Activated CD4-positive, CD25-positive, alpha-beta regulatory T cell treated with anti-CD3 and anti-CD28 coated beads, Interleukin-2, amount 50 U/mL, for 16 hours (primary cell): ENCODE measurements around the gene ART3.
"Not testable (repeated sequence)": the region's sequence is repeated elsewhere in the genome, so short reads cannot be mapped to it uniquely, and the experiment has no call there.

ENCODE experiments used
- DNase-seq: peaks from one replicate; pipeline ENCODE4 v3.0.0-alpha.2; 2020; ENCODE audit warnings: low read depth, low spot score

Gene ART3, protein sequence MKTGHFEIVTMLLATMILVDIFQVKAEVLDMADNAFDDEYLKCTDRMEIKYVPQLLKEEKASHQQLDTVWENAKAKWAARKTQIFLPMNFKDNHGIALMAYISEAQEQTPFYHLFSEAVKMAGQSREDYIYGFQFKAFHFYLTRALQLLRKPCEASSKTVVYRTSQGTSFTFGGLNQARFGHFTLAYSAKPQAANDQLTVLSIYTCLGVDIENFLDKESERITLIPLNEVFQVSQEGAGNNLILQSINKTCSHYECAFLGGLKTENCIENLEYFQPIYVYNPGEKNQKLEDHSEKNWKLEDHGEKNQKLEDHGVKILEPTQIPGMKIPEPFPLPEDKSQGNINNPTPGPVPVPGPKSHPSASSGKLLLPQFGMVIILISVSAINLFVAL

DNA sequence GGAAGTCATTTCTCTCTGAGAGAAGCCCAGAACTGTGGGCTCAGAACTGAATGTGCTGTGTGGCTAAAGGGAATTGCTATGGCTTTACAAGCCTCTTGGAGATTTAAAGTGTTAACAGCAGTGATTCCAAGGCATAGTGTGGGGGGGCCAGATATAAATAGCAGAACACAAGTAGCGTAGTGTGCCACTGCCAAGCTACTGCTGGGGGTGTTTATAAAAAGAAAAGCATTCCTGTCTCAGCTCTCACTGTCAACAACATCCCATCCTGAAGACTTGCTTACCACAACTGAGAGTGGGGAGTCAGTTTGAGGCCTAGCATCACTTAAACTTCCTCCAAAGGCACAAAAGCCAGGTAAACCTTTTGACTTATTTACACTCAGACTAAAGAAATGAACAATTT lies at the start of gene ART3:
Gene ART3, plus strand, starts transcription at position 242 of the 400 bp plus-strand sequence. CDS start 1,181 bp downstream, outside the sequence.
- no peak for DNase-seq

DNA sequence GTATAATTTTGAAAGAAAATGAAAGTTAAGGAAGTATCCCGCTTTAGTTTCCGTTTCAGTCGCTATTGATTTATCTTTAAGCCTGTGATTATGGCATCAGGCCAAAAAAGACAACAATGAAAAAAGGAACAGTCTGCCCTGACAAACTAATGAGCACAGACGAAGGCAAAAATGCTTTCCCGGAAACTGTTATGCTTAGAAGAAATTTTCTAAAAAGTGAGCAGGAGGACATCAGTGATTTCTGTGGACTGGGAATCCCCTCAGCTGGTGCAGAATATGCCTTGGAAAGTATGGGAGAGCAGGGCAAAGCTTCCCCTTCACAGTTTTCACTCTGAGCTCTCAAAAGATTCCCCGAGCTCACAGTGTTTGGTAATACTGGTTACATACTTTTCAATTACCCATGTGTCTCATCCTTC lies 46.2 kb upstream of the ART3 start:
- no peak for DNase-seq

DNA sequence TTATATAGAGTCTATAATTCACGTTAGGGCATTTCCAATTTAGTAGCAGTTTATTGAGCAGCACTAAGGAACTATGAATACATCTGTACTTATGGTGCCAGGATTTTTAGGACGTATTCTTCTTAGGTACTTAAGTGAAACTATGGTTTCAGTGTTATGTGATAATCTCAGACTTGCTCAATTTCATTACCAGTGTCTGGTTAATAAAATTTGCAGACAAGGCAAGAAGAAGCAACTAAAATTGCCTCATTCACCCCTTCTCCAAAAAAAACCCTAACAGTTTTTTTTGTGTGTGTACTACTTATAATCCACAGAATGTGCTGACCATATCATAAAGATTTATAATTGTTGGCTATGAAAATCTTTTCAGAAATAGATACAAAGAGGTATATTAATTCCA lies 45.2 kb upstream of the ART3 start:
- no peak for DNase-seq

DNA sequence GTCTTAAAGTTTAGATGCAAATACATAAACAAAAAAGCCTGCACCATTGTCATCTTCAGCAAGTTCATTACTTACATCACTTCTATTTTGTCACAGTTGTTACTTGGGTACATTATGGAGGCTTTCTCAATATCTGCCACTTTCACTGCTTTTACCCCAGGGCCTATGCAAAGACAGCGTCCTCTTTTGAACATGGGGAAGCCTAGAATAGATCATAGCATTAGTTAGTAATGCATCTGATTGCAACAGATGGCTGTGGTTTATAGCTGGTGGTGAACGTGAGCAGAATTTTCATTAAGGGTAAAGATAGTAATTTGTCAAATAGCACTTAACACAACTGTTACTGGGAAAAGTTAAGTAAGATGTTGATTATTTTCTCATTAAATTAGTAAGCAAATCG lies 39.4 kb upstream of the ART3 start:
- no peak for DNase-seq

DNA sequence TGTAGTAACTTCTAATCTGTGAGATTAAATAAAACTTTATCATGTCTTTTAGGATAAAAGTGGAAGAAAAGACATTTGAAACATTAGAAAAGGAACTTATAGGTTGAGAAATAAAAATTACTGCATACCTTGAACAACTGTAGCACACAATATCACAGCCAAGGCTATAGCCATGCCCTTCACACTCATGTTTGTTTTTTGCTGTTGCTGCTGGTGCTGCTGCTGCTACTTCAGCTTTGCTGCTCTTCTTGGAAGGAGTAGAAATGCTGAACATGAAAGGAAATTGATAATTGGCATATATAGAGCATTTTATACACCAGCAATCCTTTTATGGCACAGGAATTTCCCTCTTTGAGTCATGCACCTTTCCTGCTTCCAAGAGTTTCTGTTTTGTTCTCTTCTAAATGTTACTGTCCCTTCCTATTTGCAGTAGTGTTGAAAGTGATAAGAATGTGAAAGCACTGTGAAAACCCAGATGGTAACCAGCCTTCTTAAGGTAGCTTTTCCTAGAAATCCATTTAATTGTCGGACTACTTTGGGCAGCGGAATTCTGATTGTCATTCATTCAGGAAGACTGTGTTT lies 38.6 kb upstream of the ART3 start, which contains the start of gene CXCL11:
Gene CXCL11, minus strand, starts transcription at position 272 of the 582 bp plus-strand sequence. Its CDS starts 83 bp downstream, at position 189.
- DNase-seq, result no peak

DNA sequence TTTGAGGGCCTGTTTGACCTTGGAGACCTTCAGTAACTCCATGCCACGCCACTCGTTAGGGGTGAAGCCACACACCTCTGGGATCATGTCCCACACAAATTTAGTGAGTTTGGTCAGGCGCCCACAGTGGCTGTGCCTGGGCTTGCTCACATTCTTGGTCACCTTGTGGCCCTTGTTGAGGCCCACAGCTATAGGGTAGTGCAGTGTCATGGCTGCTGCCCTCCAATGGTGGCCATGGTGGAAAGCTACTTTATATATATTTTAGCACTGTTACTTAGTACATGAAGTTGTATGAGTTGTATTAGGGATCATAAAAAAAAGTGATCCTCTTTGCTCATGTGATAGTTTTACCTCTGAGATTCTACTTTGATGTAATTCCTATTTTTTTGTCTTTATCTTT lies 37.7 kb upstream of the ART3 start:
- DNase-seq, result no peak

DNA sequence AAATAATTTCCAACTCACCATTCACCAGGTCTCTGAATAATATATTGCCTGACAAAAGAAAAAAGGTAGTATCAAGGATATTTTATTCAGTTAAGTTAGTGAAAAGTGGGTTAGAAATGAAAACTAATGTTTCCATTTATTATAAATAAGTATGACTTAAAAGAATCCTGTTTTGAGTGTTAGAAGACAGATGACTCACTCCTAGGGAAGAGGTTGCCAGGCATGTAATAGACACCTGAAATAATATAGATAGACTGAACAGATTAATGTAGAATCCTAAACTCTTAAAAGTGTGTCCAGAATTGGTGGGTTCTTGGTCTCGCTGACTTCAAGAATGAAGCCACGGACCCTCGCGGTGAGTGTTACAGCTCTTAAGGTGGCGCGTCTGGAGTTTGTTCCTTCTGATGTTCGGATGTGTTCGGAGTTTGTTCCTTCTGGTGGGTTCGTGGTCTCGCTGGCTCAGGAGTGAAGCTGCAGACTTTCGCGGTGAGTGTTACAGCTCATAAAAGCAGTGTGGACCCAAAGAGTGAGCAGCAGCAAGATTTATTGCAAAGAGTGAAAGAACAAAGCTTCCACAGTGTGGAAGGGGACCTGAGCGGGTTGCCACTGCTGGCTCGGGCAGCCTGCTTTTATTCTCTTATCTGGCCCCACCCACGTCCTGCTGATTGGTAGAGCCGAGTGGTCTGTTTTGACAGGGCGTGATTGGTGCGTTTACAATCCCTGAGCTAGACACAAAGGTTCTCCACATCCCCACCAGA lies 32.1 kb upstream of the ART3 start:
- DNase-seq, result not testable (repeated sequence)

DNA sequence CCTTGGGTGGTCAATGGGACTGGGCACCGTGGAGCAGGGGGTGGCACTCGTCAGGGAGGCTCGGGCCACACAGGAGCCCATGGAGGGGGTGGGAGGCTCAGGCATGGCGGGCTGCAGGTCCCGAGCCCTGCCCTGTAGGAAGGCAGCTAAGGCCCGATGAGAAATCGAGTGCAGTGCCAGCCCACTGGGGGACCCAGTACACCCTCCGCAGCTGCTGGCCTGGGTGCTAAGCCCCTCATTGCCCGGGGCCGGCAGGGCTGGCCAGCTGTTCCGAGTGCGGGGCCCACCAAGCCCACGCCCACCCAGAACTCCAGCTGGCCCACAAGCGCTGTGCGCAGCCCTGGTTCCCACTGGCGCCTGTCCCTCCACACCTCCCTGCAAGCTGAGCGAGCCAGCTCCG lies 31.2 kb upstream of the ART3 start:
- DNase-seq, result not testable (repeated sequence)

DNA sequence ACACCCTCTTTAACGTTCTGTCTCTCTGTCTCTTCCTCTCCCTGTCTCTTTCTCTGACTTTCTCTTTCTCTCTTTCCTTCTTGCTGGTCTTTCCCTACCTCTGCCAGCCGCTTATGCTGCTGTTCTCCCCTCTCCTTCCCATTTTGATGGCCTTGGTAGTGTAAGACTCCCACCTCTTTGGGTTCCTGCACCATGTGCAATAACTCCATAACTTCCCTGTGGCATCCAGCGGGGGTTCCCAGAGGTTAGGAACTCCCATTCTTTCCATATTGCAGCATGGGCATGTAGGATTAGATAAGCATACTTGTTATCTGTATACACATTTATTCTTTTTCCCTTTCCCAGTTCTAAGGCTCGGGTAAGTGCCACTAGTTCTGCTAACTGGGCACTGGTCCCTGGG lies 29.8 kb upstream of the ART3 start:
- DNase-seq, result not testable (repeated sequence)

DNA sequence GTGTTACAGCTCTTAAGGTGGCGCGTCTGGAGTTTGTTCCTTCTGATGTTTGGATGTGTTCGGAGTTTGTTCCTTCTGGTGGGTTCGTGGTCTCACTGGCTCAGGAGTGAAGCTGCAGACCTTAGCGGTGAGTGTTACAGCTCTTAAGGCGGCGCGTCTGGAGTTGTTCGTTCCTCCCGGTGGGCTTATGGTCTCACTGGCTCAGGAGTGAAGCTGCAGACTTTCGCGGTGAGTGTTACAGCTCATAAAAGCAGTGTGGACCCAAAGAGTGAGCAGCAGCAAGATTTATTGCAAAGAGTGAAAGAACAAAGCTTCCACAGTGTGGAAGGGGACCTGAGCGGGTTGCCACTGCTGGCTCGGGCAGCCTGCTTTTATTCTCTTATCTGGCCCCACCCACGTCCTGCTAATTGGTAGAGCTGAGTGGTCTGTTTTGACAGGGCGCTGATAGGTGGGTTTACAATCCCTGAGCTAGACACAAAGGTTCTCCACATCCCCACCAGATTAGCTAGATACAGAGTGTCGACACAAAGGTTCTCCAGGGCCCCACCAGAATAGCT lies 24.6 kb upstream of the ART3 start:
- DNase-seq, result not testable (repeated sequence)

DNA sequence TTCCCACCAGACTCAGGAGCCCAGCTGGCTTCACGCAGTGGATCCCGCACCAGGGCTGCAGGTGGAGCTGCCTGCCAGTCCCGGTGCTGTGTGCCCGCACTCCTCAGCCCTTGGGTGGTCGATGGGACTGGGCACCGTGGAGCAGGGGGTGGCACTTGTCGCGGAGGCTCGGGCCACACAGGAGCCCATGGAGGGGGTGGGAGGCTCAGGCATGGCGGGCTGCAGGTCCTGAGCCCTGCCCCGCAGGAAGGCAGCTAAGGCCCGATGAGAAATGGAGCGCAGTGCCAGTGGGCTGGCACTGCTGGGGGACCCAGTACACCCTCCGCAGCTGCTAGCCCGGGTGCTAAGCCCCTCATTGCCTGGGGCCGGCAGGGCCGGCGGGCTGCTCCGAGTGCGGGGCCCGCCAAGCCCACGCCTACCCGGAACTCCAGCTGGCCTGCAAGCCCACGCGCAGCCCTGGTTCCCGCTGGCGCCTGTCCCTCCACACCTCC lies 23.9 kb upstream of the ART3 start:
- not testable (repeated sequence) for DNase-seq

DNA sequence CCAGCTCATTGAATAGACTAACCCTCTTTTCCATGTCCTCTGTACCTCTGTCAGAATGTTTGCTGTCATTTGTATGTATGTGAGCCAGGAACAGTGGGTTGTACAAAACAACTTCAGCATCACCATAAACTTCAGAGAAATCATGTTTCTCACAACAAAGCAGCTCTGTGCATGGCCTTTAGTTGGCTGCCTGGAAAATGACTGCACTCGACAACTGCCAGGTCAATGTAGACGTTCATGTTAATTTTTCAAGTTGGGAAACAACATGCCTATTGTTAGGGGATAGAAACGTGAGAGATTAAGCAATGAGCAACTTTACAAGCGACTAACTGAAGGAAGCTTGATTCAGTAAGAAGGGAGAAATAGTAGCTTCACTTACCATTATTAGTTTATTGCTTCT lies 20.8 kb upstream of the ART3 start:
- DNase-seq, result no peak

DNA sequence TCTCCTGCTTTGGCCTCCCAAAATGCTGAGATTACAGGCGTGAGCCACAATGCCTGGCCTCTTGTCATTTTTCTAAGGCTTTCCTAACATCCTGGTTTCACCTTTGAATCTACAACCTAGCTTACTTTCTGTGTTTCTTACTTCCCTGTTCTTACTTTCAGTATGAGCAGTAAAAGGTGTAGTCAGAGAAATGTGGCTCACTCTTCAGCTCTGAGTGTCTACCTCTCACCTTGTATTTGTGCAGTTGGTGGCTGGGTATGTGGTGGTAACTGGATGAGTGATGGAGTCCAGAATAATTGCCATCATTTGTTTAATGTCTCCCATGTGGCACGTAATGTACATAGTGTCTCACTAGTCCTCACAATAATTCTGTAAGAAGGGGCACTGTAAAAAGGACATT lies 19.5 kb upstream of the ART3 start:
- no peak for DNase-seq

DNA sequence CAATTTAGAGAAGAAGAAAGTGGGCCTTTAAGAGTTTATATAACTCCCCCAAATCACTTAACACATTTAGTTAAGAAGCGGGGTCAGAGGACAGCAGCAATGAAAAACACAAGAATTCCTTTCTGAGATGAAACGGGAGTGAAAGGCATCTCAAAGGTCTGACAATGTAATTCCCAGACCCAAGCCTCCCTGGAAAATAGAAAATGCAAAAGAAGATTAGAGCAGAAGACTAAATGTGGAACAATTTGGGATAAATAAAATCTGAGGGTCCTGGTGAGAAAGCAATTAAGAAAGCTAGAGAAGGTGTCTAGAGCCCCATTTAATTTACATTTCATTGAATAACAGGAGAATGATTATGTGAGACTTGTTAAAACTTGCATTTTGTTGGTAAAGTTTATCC lies 19.1 kb upstream of the ART3 start:
- no peak for DNase-seq

DNA sequence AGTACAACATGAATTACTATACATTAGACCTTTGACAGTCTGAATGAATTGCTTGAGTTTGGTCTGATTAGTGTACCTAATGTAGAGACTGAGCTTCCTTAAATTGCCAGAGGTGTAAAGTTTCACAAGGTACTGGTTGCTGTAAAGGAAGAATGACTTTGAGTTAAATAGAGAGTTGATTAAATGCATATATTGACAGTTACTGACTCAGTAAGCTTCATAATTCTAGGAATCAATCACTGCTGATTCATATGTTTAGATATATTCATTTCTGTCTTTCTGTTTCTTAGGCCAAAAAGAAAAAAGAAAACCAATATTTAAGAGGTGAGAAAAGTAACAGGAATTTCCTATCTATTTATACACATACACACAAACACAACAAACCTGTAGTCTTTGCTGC lies 16.2 kb upstream of the ART3 start:
- no peak for DNase-seq

DNA sequence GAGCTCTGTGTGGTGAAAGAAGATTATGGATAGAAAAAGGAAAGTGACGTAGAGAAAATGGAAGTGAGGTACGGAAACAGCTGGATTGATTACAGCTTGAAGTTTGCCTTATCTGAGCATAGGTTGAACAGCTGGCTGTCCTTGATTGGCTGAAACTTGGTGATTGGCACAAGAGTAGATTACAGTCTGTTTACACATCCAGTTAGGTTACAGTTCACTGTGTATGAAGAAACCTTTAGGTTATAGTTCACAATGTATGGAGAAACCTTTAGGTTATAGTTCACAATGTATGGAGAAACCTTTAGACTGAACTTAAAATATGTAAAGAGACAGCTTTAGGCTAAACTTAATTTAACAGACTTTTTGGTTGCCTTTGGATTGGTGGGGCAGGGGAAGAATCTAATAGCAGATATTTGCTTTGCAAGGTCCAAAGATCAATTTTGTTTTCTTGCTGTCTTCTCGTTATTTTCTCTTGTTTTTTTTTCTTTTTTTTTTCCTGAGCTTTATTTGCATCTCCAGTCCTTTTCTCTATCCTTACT lies 15.6 kb upstream of the ART3 start:
- no peak for DNase-seq

DNA sequence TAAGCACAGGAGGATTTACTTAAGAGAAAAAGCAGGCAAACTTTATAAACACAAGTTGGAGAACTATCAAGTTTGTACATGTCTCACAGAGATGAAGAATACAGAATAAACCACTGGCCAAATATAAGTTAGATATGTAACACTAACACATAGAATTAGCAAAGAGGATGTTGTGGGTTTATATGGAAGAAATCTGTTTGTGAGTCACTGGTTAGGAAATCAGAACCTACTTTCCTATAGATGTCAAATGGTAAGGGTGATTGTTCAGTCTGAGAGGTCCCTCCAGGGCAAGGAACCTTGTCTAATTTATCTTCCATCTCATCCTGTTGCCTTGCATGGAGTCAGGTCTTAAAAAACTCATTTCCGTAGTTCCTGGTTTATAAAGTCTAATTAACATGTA lies 14.8 kb upstream of the ART3 start:
- no peak for DNase-seq

DNA sequence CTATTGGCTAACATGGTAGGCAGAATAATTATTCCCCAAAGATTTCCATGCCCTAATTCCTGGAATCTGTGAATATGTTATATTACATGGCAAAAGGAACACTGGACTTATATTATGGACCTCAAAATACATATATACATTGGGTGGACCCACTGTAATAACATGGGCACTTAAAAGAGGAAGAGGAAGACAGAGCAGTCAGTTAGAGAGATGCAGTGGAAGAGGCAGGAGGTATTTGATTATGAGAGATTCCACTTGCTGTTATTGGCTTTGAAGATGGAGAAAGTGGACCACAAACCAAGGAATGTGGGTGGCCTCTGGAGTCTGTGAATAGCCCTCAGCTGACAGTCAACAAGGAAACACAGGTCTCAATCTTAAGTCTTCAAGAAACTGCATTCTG lies 14.0 kb upstream of the ART3 start:
- no peak for DNase-seq

DNA sequence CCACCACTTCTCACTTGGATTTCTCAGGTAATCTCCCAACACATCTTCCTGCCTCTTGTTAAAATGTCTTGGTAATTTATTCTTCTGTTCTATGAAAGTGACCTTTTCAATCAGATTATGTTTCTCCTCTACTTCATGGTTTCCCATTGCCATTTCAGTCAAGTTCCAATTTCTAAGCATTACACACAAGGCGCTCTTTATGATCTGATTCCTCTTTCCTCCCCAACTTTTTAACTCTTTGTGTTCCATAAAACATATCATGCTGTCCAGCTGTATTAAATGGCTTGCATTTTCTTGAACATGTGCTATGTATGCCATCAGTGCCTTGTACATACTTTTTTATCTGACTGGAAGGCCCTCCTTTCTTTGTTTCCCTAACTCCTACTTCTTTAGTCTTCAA lies 13.1 kb upstream of the ART3 start:
- DNase-seq, result no peak

DNA sequence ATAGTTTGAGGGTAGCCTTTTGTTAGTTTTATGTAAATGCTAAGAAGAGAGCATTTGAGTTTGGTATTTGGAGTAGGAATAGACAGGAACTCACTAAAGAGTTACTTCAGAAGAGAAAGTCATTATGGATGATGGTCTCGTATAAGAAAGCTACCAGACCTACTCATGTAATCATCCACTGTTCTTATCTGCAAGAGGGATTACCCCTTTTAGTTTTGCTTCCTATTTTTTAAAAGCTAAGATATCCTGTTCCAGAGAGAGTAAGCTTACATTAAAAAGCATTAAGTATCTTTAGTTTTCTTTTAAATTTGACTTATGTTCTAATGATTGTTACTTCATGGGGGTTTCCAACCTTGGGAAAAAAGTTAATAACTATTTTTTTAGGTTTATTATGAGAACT lies 12.5 kb upstream of the ART3 start:
- DNase-seq, result no peak

DNA sequence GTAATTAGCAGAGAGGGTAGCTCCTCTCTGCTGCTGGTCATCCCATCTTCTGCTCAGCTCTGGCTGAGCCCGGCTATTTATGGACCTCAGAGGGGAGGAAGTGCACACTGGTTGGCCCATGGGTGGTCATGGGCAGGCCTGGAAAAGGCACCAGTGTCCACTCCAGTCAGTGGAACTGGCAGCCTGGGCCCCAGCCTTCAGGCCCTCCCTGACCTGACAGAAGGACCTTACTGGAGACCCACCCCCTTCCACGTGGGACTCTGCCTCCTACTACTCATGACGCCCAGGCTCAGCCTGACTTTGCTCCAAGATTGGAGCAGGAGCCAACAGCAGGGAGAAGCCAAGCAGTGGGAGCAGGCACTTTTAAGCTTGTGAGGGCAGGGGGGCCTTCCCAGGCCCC lies 8.0 kb upstream of the ART3 start:
- DNase-seq, result no peak
